GM12874 (cell line): ENCODE measurements around the gene DNAJC15.

Experiments
- CTCF ChIP-seq: IDR thresholded peaks from 2 replicates; pipeline ENCODE4 v1.5.1; 2011; ENCODE audit warnings: low read depth, mild to moderate bottlenecking, control low read depth, low read length, moderate library complexity; ENCODE audit not compliant: insufficient read depth

Gene DNAJC15

DNA sequence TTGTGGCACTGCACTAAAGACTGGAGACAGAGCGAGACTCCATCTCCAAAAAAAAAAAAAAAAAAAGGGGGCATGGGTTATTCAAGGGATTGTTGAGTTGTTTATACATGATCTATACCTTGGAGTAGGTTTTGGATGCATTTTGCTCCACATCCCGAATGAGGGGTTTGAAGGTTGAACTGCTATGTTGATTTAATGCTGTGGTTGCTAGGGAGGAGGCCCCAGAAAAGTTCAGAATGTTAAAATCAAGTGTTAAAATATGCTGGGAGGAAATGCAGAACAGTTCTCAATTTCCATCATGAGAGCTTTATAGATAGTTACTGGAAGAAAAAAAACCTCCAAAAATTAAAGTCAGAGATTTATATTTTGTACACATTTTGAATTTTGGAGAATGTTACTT is 116.5 kb downstream of the DNAJC15 start:
- no peak for TF ChIP-seq CTCF

DNA sequence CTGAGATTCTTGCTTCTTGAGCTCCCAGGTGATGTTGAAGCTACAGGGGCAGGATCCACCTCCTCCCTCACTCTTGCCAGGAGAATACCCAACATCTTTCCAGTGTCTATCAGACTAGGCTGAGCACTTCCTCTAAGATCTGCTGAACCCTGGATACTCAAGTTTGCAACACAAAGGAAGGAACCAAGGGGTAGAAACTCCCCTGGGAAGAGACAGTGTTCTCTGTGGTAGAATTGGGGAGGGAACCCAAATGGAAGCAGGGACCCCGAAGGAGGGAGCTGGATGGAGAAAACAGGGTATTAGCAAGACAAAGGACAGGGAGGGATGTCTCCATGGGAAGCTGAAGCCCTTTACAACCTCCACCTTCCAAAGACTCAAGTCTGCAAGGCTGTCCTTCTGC is 117.6 kb downstream of the DNAJC15 start:
- no peak for TF ChIP-seq CTCF

DNA sequence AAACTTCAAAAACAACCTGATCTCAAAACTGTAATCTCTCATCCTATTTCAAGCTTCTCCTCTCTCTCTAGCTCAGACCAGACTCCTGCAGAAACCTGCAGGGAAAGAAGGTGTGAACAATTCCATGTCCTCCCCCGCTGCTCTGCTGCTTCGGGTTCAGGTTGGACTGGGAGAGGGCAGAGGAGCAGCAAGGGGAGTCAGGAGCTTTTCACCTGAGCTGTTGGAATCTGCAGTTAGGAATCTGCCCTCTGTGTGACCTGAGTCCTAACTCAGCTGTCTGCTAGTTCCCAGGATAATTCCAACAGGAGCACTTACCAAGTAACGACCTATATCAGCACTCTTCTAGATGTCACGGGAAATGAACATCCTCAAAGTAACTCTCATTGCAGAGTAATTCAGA is 118.3 kb downstream of the DNAJC15 start:
- TF ChIP-seq CTCF = no peak

- TF ChIP-seq CTCF = no peak
These were observed 120.2 kb downstream of the DNAJC15 start for GRCh38 chr13:43143591-43143990.

- TF ChIP-seq CTCF = no peak
These were observed 122.3 kb downstream of the DNAJC15 start for GRCh38 chr13:43145534-43146196.

DNA sequence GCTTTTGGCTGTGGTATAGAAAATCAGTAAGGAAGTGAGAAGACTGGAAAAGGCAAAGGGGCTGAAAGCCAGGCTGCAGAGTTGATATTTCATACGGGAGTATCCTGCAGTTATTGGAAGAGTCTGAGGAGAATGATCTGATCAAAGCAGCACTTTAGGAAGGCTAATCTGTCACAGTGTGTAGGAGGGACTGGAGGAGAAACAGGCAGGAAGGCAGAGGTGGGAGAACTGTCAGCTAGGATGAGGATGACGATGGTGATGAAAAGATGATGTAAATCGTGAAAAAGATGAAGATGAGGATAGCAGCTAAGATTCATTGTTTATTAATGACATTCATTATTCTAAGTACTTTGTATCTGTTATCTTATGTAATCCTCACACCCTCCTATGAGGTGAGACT is 123.0 kb downstream of the DNAJC15 start:
- TF ChIP-seq CTCF = no peak

GRCh38 chr13:43150369-43151207 is 127.2 kb downstream of the DNAJC15 start:
- TF ChIP-seq CTCF = no peak
